IPS DF 4.7 (cell line): ENCODE measurements around the gene FYB2.
"Not testable (repeated sequence)": the region's sequence is repeated elsewhere in the genome, so short reads cannot be mapped to it uniquely, and the experiment has no call there.

Source experiments
- DNase-seq: peaks from one replicate; pipeline ENCODE4 v3.0.0-alpha.2; 2013; ENCODE audit warnings: low spot score; ENCODE audit errors: extremely low read depth

FYB2 gene

DNA sequence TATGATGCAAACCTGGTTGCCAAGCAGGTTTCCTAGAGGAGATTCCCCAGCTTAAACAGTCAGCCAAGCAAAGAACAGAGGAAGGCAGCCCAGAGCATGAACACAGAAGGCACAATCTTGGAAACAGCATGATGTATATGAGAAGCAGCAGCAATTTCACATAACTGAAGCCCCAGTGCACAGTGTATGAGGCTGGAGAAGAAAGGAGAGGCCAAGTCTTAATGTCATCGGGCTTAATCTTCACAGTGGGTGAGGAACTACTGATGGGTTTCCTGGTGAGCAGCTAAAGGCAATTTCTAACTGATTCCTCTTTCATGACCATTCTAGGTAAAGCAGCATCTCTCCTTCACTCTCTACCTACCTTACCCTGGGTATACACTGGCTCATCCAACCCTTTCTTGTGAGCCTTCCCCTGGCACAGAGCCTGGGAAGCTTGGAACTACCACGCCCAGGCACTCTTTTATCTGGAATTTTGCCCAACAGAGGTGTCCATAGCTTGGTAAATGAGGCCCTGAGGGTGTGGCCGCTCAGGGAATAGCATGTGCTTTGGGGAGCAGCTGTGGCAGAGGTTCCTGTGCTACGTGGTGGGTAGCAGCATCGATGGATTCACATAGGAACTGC is 22.0 kb downstream of the FYB2 start:
- DNase-seq = no peak

DNA sequence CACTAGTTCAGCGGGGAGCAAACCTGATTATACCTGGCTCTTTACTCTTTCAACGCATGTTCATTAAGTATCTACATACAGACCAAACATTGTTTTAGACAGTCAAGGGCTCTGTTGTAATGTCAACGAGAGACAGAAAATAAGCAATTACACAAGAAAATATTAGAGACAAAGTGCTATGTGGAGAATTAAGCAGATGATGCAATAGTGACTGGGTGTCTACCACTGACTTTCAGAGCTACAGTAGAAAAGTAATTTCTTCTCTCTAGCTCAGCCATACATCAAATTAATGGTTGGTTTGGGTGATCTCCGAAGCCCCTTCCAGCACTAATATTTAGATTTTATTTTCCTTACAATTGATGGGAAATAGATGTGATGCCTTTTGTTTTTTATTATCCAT is 23.3 kb downstream of the FYB2 start:
- DNase-seq = no peak

DNA sequence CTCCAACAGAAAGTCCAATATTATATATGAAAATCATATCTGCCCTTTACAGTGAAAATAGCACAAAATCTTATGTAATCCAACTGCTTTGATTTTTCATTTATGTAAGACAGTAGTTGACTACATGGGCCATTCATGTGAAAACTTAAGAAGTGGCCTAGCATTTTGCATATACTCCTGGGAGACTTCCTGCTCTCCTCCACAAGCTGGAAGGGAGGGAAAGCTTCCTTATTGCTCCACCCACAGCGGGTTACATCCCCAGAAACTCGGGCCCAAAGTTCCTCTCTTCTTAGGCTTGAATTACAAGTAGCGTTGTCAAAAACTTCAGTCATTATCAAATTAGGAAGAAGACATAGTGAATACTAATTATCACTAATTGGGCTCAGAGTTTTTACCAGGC is 29.2 kb downstream of the FYB2 start:
- DNase-seq = no peak

DNA sequence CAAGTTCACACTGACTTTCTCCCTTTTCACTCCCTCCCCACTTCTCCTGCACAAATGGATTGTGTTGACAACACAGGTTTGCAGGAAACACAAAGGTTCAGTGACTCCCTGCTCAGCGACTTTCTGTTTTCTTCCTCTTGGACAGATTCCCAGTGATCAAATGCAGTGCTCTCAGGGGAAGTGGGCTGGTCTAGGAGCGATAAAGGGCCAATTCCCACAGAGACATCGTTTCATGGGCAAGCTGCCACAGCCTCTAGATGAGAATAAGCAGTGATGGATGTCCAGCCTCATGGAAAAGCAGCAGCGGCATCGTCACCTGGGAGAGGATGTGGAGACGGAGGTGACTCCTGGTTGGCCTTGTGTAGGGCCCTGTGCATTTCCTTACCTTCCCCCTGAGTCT is 30.6 kb downstream of the FYB2 start:
- no peak for DNase-seq

DNA sequence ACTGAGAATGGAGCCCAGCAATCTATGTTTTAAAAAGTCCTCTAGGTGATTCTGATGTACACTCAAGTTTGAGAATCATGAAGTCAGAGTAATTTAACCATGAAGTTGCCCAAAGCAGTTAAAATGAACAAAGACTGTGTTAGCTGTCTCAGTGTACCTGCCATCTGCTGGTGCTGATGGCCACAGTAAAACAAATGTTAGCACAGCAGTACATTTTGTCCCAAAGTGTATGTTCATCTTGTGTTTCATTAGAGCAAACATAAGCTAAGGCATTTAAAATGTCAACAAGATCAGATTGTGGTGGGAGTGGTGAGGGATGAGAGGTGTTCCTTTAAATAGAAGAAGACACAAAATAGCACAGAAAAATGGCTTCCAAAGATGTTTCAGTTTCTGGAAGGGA is 31.1 kb downstream of the FYB2 start:
- no peak for DNase-seq

DNA sequence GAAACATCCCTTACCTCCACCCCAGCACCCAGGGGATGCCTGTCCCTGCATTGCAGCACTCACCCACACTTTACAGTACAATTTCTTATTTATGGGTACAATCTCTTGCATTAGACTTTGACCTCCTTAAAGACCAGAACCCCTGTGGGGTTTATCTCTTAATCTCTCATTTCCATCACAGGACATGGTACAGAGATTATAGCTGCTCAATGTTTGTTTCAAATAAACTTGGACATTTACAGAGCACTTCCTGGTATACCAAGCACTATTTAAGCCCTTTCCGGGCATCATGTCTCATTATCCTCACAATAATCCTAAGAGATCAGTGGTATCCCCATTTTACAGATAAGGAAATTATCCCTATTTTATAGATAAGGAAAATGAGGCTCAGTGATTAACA is 31.9 kb downstream of the FYB2 start:
- no peak for DNase-seq

DNA sequence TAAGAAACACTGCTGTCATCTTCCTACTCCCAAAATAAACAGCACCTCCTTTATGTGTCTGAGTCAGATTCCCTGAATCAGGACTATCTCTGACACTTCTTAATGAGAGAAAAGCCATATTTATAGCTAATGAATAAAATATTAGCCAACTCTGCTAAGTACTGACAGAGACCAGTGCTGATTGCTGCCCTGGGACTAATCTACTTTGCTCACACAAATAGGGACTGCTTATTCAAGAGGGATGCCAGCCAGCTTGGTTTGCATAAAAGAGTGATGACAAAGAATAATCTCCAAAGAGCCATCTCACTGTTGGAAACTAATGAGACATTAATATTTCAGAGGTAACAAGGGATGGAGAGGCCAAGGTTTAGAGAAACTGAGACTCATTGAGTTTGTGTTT is 36.4 kb downstream of the FYB2 start:
- no peak for DNase-seq

DNA sequence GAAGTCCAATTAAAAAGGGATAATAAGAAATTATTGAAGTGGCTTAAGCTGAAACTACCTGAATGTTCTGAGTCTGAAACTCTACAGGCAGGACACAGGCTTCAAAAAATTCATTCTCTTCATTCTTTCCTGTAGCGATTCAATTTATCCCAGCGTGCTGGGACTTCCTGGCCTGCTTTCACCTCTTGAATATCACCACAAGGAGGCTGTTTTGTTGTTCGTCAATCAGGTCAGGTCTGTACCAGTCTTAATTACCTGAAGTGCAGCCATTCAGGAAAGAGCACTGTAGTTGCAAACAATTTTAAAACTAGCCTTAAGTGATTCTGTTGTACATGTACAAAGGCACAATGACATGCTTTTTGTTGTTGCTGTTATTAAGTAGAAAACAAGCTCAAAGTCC is 38.4 kb downstream of the FYB2 start:
- no peak for DNase-seq

DNA sequence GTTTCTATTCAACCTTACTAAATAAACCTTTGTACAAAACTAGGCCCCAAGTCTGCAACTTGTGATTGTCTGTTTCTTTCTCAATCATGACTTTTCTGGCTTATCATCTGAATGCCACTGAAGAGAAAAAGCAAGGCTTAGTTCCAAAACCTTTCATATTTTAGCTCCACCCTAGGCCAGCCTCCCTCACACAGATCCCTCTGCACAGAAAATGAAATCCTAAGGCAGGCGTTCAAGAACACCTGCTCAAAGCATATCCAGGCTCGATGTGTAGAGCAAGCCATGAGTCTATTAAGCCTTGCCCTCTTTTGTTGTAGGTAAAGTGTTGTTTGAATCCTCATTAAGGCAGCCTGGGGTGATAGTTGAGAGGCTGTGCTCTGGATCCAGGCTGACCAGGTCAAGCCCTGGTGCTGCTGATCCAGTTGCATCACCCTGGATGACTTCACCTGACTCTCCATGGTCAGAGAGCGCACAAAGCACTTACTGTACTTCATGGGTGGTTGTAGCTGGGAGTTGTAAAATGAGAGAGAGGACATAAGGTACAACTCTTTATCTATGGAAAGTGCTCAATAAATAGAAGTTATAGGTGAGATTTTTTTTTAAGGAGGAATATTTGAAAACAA is 39.0 kb downstream of the FYB2 start:
- DNase-seq = no peak

DNA sequence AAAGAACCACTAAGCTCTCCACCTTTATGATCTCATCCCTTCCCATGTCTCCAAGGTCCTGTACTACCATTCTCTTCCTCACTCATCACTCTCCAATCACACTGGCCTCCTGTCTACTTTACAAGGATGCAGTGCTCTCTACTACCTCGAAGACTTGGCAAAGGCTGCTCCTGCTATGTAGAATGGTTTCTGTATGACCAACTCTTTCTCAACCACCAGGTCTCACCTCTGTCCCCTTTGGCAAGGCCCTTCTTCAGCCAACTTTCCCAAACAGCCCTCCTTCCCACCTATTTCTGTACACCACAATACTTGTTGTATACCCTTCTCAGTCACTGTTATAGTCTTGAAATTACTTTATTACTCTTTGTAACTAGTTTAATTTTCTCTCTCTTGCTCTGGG is 41.2 kb downstream of the FYB2 start:
- no peak for DNase-seq

DNA sequence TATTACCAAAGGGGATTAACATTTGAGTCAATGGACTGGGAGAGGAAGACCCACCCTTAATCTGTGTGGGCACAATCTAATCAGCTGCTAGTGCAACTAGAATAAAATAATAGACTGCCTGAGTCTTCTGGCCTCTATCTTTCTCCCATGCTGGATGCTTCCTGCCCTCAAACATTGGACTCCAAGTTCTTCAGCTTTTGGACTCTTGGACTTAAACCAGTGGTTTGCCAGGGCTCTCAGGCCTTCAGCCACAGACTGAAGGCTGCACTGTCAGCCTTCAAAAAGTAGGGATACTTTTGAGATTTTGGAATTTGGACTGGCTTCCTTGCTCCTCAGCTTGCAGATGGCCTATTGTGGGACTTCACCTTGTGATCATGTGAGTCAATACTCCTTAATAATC is 44.5 kb downstream of the FYB2 start:
- DNase-seq = not testable (repeated sequence)

DNA sequence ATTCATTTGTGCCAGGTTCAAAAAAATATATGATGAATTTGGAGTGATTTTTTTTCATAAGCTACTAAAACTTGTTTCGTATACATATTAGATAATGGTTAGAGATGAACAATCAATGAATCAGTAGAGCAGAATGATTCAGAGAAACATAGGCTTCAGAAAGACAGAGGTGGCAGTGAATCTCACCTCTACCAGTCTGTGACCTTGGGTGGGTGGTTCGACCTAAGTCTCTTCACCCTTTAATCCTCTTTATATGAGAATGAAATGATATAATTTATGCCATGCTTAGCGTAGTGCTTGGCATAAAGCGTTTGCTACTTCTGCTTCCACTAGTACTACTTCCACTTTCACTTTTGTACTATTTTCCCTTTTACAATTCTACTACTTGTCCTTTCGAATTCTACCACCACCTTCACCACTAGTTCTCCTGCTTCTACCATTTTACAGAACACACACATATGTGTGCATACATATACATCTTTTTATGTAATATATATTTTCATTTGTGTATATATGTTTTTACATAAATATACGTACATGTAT is 45.1 kb downstream of the FYB2 start:
- DNase-seq = no peak

DNA sequence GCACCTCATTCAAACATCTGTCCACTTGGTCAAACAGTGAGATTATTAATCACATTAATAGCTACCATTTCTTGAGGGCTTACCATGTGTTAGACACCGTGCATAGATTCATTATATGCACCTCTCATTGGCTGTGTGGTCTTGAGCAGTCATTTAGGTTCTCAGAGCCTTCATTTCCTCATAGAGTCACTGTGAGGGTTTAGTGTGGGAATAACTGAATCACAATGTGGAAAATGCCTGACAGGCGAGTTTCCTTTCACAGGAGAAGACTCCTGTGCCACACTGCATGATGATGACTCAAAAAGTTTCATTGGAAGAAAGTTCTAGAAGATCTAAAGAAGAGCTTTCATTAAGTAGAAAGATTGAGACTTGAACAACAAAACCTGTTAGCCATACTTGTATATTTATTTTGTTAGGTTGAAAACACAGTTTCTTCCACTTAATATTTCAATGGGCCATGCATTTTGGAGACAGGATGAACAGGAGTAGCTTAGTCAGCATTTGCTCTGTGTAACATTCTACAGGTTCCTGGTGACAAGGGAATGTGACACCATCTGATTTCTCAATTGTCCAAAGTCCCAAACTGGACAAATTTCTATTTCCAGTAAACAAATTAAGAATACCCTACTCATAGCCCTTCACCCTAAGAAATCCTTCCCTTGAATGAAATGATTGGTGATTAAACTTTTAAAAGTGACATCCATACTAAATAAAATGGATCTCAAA is 45.7 kb downstream of the FYB2 start:
- no peak for DNase-seq

DNA sequence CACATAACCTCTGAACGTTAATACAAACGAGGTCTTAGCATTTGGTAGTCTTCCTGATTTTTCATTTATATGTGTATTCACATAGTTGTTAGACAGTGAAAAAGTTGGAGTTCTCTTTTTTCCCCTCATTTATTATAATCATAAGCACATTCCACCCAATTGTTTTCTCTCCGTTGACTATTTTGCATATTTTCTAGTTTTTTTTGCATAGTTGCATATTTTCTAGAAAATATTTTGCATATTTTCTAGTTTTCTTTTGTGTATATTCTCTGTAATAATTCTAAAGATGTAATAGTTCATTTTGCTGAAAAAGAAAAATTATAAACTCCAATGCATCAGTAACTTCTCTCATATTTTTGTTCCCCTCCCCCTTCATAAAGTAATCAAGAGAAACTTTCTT is 47.5 kb downstream of the FYB2 start:
- DNase-seq = no peak

DNA sequence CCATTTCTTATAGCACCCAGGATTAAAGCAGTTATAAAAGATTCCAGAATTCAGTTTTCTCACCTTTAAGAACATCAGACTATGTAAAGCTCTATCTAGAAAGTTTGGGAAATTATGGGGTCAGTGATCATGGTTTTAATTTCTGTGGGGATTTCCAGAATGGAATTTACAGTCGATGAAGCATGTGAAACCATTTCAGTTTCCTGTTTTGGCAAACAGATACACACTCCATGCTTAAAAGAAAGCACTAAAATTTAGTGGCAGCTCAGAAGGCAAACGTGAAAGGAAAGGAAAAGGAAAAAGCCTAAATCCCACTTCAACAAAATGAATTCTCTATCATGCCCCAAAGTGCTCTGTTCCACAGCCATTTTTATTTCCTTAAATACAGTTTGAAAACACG is 60.4 kb downstream of the FYB2 start:
- DNase-seq = no peak

DNA sequence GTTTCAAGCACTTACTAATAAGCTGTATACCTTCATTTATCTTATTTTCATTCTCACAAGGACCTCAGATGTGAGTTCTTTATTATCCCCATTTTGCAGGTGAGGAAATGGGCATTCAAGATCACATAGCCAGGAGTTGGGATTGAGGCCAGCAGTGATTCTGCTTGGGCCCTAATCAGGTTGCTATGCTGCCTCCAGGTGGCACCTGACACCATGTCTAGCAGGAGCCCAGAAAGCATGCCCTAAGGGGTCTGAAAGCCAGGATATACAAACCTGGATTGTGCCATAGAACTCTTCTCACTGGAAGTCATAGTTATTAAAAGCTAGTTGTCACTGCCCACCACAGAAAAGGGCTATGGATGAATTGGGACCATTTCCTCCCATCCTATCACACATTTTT is 61.1 kb downstream of the FYB2 start:
- DNase-seq = no peak

DNA sequence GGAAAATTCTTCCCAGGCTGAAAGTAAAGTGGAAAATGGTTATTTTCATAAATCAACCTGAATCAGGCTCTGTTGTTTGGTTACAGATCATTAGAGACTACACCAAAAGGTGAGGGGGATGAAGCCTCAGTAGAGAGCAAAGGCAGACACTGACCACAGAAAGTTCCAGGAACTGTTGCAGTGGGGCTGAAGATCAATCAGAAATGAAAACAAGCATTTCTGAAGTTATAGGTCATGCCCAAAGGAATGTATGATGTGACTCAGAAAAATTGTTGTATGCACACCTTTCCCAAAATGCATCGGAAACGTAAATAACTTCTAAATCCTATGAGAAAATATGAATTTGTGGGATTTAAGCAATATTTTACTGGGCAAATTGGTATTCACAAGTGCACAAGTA is 63.3 kb downstream of the FYB2 start:
- no peak for DNase-seq

DNA sequence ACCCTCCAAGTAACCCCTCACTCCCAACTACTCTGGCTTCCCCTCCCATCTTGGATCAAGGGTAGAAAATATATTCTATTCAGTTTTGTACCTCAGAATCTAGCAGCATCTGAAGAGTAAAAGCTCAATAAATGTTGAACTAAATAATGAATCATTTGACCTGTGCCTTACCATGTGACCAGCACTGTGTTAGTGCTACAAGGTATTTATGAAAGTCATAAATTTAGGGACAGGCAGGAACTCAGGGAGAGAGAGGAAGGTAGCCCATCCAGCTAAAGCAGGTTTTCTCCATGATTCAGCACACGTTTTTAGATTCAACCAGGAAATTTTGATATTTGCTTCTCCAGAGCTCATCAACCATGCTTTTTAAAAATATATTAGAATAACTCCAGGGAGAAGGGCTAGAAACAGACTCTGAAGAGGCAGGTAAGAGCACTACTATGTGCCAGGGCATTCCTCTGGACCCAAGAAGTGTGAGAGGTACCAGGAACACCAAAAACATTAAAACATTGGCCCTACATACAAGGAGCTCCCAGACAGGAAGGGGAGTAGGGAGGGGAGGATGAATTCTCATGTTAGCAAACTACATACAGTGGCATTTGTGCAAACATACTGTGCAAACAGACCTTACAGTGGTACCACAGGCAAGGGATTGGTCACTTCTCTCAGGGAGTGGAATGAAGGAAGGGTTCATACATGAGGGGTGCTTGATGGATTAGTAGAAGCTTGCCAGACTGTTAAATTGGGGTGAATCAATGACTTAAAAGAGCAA is 64.3 kb downstream of the FYB2 start:
- DNase-seq = no peak

DNA sequence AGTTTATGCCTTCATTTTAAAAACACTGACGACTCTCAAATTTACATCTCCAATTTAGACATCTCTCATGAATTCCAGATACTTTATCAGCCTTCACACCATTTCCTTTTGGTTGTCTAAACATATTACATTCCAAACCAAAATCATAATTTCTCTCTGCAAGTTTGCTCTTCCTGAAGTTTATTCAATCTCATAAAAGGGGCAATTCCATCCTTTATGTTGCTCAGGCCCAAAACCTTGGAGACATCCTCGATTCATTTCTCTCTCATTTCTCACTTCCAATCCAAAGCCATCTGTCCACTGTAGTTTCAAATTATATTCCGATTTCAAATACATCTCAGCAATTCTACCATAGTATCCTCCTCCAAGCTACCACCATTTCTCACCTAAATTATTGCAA is 74.0 kb downstream of the FYB2 start:
- no peak for DNase-seq

DNA sequence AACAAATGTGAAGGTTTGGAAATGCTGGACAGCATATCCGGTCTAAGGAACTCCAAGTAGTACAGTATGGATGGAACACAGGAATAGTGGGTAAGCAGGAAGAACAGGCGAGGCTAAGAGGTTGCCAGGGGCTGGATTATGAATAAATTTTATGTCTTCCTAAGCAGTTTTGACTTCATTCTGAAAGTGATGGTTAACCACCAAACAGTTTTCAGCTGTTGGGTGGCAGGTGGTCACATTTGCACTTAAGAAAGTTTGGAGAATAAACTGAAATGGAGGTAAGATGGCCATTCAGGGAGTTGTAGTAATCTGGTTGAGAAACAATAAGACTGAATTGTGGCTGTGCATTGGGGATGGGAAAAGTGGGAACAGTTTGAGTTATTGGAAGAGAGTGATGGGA is 90.2 kb downstream of the FYB2 start:
- no peak for DNase-seq

DNA sequence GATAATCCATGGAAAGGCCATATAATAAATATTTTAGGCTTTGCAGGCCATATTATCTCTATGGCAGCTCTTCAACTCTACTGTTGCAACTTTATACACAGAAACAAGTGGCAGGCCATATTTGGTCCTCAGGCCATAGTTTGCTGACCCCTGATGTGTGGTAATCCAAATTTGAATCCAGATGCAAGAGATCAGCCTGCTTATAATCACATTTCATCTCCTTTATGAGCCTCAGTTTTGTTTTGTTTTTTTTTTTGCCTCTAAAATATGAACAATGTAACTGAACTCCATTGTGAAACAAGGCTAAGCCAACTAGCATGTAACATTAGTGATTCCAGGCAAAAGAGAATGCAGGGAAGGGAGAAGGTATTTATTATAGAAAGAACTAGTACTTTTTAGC is 92.5 kb downstream of the FYB2 start:
- no peak for DNase-seq

DNA sequence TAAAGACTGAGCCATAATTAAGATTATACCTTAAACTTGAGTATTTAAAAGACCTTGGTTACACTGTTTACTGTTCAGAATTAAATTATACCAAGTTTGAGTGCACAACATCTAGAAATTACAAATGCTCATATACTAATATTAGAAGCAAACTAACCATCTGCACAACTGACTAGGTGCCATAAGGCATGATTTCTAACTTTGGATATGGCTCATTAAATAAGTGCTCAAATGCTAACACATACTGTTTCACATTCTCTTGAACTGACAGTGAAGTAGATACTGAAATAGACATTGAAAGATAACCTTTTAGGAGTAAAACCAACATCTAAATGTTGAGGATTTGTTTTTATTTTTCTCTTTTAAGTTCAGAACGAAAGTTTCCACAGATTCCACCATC is 100.0 kb downstream of the FYB2 start:
- DNase-seq = no peak
